B cell (primary cell): ENCODE data around the gene GARIN5A. TPM values are rescaled to one million over a fixed set of nuclear protein-coding genes. Genes with fewer than 3 reads are reported as not detected.

Experiments
- ATAC-seq: fragments of 200-7000 bp; cut with Tn5 transposase; one replicate; pipeline ENCODE4 v1.10.0; 2021; ENCODE audit warnings: low read depth, mild to moderate bottlenecking, moderate number of reproducible peaks, moderate library complexity
- CTCF ChIA-PET: fragments of 350-600 bp; sonication (Branson Sonifier 250); formaldehyde crosslinking; loops from one replicate; lab custom pipeline; 2021; ENCODE audit warnings: antibody characterized with exemption, inconsistent platforms; lab: Charles Lee
- POLR2A ChIA-PET: fragments of 350-600 bp; sonication (Branson Sonifier 250); formaldehyde crosslinking; loops from one replicate; lab custom pipeline; 2021; ENCODE audit warnings: antibody characterized with exemption; lab: Charles Lee
- DNase-seq: peaks from one replicate; pipeline ENCODE4 v3.0.0; 2013
- H2AFZ ChIP-seq: 2 replicates; pipeline ENCODE4 v1.6.1; 2012; ENCODE audit warnings: mild to moderate bottlenecking, low read depth, low read length; ENCODE audit not compliant: insufficient read depth, poor library complexity, severe bottlenecking
- H3K27ac ChIP-seq, 2 donors: 1 replicate in 1 of 2; 2 replicates in 1 of 2; pipeline ENCODE4 v1.5.1; 2012 to 2013; ENCODE audit warnings: low read length in 2 of 2, mild to moderate bottlenecking in 2 of 2, moderate library complexity in 1 of 2
- H3K27me3 ChIP-seq, 4 experiments: fragments of 200-600 bp in 1 of 4; sonication (generic) in 1 of 4; replicated peaks in 1 of 4; 1 replicate in 2 of 4; 2 replicates in 2 of 4; pipeline versions ENCODE4 v1.6.1 to v1.7.0; 2013 to 2016; ENCODE audit warnings: low read length in 3 of 4, mild to moderate bottlenecking in 2 of 4, mixed read lengths in 1 of 4, moderate library complexity in 1 of 4; ENCODE audit not compliant: insufficient read depth in 4 of 4, control insufficient read depth in 3 of 4; ENCODE audit errors: control extremely low read depth in 1 of 4
- H3K36me3 ChIP-seq, 2 experiments: replicated peaks in 1 of 2; 1 replicate in 1 of 2; 2 replicates in 1 of 2; pipeline versions ENCODE4 v1.6.1 to v1.7.1; 2013; ENCODE audit warnings: low read length in 1 of 2; ENCODE audit not compliant: insufficient read depth in 2 of 2, control insufficient read depth in 1 of 2; ENCODE audit errors: control extremely low read depth in 1 of 2, extremely low read depth in 1 of 2
- H3K4me1 ChIP-seq, 2 donors: fragments of 200-600 bp in 1 of 2; sonication (generic) in 1 of 2; 1 replicate in 1 of 2; 2 replicates in 1 of 2; pipeline versions ENCODE4 v1.5.1 to v1.6.1; 2013 to 2017; ENCODE audit warnings: low read length in 2 of 2; ENCODE audit not compliant: control insufficient read depth in 2 of 2, insufficient read depth in 2 of 2
- H3K4me2 ChIP-seq: replicated peaks from 2 replicates; pipeline ENCODE3; 2012; ENCODE audit warnings: mild to moderate bottlenecking, low read depth, low read length; ENCODE audit not compliant: poor library complexity, severe bottlenecking
- H3K4me3 ChIP-seq, 5 experiments: fragments of 200-600 bp in 1 of 5; sonication (generic) in 1 of 5; 1 replicate in 3 of 5; 2 replicates in 2 of 5; pipeline versions ENCODE4 v1.5.1 to v1.7.0; 2011 to 2016; ENCODE audit warnings: low read length in 4 of 5, mild to moderate bottlenecking in 4 of 5, low read depth in 2 of 5, control low read depth in 1 of 5, moderate library complexity in 1 of 5; ENCODE audit not compliant: insufficient read depth in 1 of 5; ENCODE audit errors: control extremely low read depth in 1 of 5, extremely low read depth in 1 of 5
- H3K79me2 ChIP-seq: fragments of 200-600 bp; sonication (generic); one replicate; pipeline ENCODE4 v1.6.0; 2016; ENCODE audit warnings: low read length; ENCODE audit not compliant: control insufficient read depth, insufficient read depth
- H3K9ac ChIP-seq: fragments of 200-600 bp; sonication (generic); 2 replicates; pipeline ENCODE4 v1.6.1; 2017; ENCODE audit warnings: mild to moderate bottlenecking, low read length, moderate library complexity
- H3K9me3 ChIP-seq, 3 donors: one replicate each; pipeline versions ENCODE4 v1.6.1 to v1.7.1; 2013; ENCODE audit warnings: low read length in 2 of 3; ENCODE audit not compliant: control insufficient read depth in 2 of 3, insufficient read depth in 1 of 3; ENCODE audit errors: control extremely low read depth in 1 of 3
- H4K20me1 ChIP-seq: 2 replicates; pipeline ENCODE4 v1.6.0; 2012; ENCODE audit warnings: mild to moderate bottlenecking, low read length; ENCODE audit not compliant: insufficient read depth, control insufficient read depth, poor library complexity, severe bottlenecking
- H3K27ac Mint-ChIP-seq: one replicate; pipeline ENCODE4 v1.8.0; 2021; ENCODE audit warnings: mixed read lengths
- H3K27me3 Mint-ChIP-seq: one replicate; pipeline ENCODE4 v1.8.0; 2021; ENCODE audit warnings: mixed read lengths
- H3K4me1 Mint-ChIP-seq: one replicate; pipeline ENCODE4 v1.8.0; 2021; ENCODE audit warnings: mixed read lengths
- H3K4me3 Mint-ChIP-seq: one replicate; pipeline ENCODE4 v1.8.0; 2021; ENCODE audit warnings: mixed read lengths
- H3K9me3 Mint-ChIP-seq: one replicate; pipeline ENCODE4 v1.8.0; 2022; ENCODE audit warnings: mixed read lengths; ENCODE audit not compliant: insufficient read depth
- CTCF ChIP-seq: fragments of 200-600 bp; IDR thresholded peaks from one replicate; pipeline ENCODE4 v1.8.0; 2022; ENCODE audit warnings: antibody characterized with exemption, mild to moderate bottlenecking
- EZH2 ChIP-seq: IDR thresholded peaks from 2 replicates; pipeline ENCODE4 v1.6.1; 2012; ENCODE audit warnings: borderline replicate concordance, low read depth, mild to moderate bottlenecking, moderate library complexity, low read length; ENCODE audit not compliant: insufficient read depth, poor library complexity, severe bottlenecking
- WGBS: methylation state at CpG from one replicate; pipeline ENCODE4 v1.1.5; 2013; ENCODE audit warnings: missing lambda C conversion rate; ENCODE audit not compliant: insufficient coverage; 5-methylcytosine and 5-hydroxymethylcytosine counted together
- intact Hi-C: fragments of 100-400 bp; cut with micrococcal nuclease; formaldehyde crosslinking; loops from one replicate; pipeline ENCODE4 v1.10.0; 2022
- polyA plus RNA-seq: library from polyadenylated mRNA; depleted of rRNA; stranded (reverse); fragments of >200 nt; gene quantifications from 2 replicates; pipeline ENCODE4 v1.2.3, GENCODE V29; 2012
- total RNA-seq, 2 donors: library from RNA; stranded (reverse); fragments of 120-200 nt in 1 of 2; gene quantifications; 1 replicate in 1 of 2; 2 replicates in 1 of 2; pipeline versions ENCODE4 v1.2.3 to v1.2.4, GENCODE V29; 2013 to 2022

Gene GARIN5A
- total and polyA plus RNA-seq, 2 donors (not counting 1 experiment from before 2014, with no cell fraction given) = 0.22 to 0.34 TPM

- Histone ChIP-seq H3K4me2 (no peak overlapping the region), H3K27me3 (no peaks in the 10 kb centered on the region), H2AFZ (no peak overlapping the region), H3K9me3 (peaks cover 0 to 7% (median 0%) of the 10 kb centered on the region in 3 donors), H4K20me1 (peaks cover 52% of the 10 kb centered on the region), H3K27ac (no peak overlapping the region), H3K79me2 (peaks cover 45% of the 10 kb centered on the region), H3K4me3 (no peak overlapping the region), H3K4me1 (peaks cover 14 to 23% of the 10 kb centered on the region in 2 donors), H3K9ac (no peak overlapping the region), H3K36me3 (peaks cover 0 to 53% of the 10 kb centered on the region in 2 experiments)
- no peak overlapping the region for H3K27ac Mint-ChIP-seq
- no peak for ATAC-seq
- no peak overlapping the region for H3K4me3 Mint-ChIP-seq
- no peak for DNase-seq
- H3K4me1 Mint-ChIP-seq = peaks cover 26% of the 10 kb centered on the region
- no peak for TF ChIP-seq EZH2
- TF ChIP-seq CTCF = no peak
- H3K9me3 Mint-ChIP-seq = no peaks in the 10 kb centered on the region
- no peaks in the 10 kb centered on the region for H3K27me3 Mint-ChIP-seq
- intact Hi-C loops = no loop called here
- WGBS = 92% methylated on average over 31 of the region's 37 CpGs
- CTCF ChIA-PET = no interaction called here
- POLR2A ChIA-PET = no interaction called here
Measured at GRCh38 chr19:50480281-50481111, 3.8 kb upstream of the GARIN5A start.

GRCh38 chr19:50479761-50480251 is 3.2 kb upstream of the GARIN5A start:
- peaks cover 45% of the 10 kb centered on the region for H3K79me2 ChIP-seq
- ATAC-seq = no peak
- WGBS = 98% methylated on average over 12 of the region's 16 CpGs
- H4K20me1 ChIP-seq = peaks cover 49% of the 10 kb centered on the region
- H3K27ac Mint-ChIP-seq = no peak overlapping the region
- H3K4me1 Mint-ChIP-seq = peaks cover 29% of the 10 kb centered on the region
- no peaks in the 10 kb centered on the region for H3K27me3 ChIP-seq
- TF ChIP-seq EZH2 = no peak
- TF ChIP-seq CTCF = no peak
- no peak overlapping the region for H3K4me3 ChIP-seq
- no peak overlapping the region for H3K4me2 ChIP-seq
- no peaks in the 10 kb centered on the region for H3K9me3 Mint-ChIP-seq
- ChIA-PET CTCF (interaction anchor here (1.1 kb wide), 1 partner anchor 140 kb away, joined by 3 read pairs; no protein-coding TSS in a partner anchor), POLR2A (no interaction called here)
- H3K9ac ChIP-seq = no peak overlapping the region
- no peak overlapping the region for H2AFZ ChIP-seq
- H3K9me3 ChIP-seq = peaks cover 0 to 11% (median 0%) of the 10 kb centered on the region in 3 donors
- H3K27ac ChIP-seq = no peak overlapping the region
- peaks cover 0 to 50% of the 10 kb centered on the region in 2 experiments for H3K36me3 ChIP-seq
- H3K27me3 Mint-ChIP-seq = no peaks in the 10 kb centered on the region
- H3K4me1 ChIP-seq = peaks cover 14 to 23% of the 10 kb centered on the region in 2 donors
- no peak overlapping the region for H3K4me3 Mint-ChIP-seq
- intact Hi-C loops = no loop called here
- DNase-seq = no peak
